Measurements from ENCODE around the gene SPOCK1.
"Not testable (repeated sequence)": the region's sequence is repeated elsewhere in the genome, so short reads cannot be mapped to it uniquely, and the experiment has no call there.

Gene SPOCK1

GRCh38 chr5:137393196-137393993 lies 105.7 kb downstream of the SPOCK1 start:
- no peak for DNase-seq

GRCh38 chr5:137392261-137392660 lies 106.9 kb downstream of the SPOCK1 start:
- DNase-seq = no peak

DNA sequence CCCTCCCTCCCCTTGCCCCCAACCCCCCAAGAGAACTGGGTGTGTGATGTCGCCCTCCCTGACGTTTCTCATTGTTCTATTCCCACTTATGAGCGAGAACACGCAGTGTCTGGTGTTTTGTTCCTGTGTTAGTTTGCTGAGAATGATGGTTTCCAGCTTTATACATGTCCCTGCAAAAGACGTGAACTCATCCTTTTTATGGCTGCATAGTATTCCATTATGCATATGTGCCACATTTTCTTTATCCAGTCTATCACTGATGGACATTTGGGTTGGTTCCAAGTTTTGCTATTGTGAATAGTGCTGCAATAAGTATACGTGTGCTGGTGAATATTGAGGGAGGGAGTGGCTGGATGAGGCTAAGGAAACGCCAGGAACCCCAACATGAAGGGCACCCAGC lies 108.1 kb downstream of the SPOCK1 start:
- DNase-seq = not testable (repeated sequence)

DNA sequence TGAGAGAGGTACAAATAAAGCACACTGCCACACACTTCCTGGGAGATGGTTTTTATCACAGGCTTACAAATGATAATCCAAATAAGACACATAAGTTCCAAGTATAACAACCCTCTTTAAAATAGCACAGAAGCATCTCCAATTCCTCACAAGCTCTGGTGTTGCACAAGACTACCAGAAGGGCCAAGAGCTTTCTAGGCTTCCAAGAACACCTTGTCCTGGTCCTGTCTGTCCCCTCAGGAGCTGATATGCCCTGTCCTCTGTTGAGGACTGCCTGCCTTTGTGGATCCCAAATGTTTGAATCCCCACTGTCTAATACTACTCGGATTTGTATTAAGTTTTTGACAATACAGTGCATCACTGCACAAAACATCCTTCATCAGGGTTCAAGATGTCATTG lies 110.1 kb downstream of the SPOCK1 start:
- DNase-seq = no peak

DNA sequence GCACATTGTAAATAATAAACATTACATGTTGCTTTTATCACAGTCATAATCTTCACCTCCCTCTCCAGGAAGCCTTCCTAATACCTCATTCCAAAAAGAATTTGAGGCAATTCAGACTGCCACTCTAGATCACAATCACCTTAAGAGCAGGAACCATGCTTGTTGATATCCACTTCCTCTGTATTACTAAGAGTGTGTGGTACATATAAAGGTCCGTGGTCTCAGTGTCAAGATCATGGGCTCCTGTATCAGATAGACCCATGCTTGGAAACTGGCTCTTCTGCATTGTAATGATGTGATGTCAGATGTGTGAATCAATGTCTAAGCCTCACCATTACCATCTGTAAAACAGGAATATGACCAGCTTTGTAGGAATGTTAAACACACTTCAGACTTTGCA lies 114.1 kb downstream of the SPOCK1 start:
- no peak for DNase-seq

- DNase-seq = no peak
Observed at GRCh38 chr5:137383909-137384308, 115.2 kb downstream of the SPOCK1 start.

DNA sequence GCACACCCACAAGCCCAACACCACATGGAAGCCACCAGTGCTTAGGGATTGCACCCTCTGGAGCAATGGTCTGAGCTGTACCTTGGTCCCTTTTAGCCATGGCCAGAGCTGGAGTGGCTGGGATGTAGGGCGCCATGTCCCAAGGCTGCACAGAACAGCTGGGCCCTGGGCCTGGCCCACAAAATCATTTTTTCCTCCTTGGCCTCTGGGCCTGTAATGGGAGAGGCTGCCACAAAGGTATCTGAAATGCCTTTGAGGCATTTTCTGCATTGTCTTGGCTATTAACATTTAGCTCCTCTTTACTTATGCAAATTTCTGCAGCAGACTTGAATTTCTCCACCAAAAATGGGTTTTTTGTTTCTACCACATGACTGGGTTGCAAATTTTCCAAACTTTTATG lies 117.6 kb downstream of the SPOCK1 start:
- DNase-seq = no peak

DNA sequence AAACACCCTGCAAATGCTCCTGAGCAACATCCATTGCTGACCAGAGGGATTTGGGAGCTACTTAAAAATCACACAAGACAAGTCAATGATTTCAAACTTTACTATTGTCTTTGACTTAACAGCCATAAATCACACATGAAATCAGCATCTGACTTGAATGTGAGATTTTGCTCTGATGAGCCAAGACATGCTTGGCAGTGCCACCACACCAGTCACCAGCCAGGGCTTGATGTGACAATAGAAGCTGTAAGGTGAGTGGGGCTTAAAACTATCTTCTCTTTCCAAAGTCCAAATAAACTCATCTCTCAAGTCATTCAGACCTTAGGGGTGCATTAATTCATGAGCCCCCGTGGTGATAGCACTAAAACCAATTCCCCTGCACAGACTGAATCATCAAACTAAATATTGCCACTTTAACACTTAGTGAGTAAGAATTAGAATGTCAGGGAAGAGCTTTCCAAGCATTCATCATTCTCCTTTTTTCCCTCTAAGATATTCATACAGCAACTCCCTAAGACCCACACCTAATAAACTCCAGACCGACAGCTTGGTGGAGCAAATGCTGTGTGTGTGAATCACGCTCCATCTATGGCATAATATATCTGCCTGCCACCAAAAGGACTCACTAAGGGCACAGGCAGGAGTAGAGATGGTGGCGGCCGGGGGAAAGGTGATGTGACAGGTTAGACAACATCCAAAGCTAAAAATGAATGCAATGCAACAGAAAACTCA lies 119.4 kb downstream of the SPOCK1 start:
- DNase-seq = no peak

DNA sequence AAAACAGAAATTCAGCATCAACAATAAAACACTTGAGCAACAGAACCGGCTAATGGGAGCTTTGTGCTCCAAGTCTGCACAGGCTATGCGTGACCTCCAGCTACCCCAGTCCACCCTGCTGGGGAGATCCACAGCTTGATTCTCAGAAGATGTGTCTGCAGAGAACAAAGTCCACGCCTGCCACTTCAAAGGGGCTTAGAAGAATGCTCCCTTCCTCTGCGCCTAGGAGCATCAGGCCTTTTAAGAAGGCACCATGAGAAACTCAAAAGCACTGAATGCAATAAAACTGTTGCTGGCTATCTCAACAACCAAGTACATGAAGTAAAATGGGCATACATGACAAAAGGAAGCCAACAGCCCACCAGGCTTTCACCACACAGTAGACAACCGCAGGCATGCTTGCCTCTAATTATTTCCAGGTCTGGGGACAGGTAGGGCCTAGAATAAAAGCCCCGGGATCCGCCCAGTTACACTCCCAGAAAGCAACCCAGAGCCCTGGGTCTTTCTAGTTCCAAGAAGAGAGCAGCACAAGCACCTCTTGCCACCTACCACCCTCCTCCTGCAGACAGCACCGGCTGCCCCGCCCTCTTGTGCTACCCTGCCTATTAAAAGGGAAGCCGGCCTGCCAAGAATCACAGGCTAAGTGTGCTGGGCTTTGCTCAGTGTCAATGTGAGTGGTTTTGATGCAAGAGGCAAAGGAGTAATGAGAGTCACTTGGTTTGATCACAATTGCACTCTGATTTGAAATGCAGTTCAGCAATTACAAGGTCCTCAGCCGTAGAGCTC lies 123.2 kb downstream of the SPOCK1 start:
- DNase-seq = peak in 1 of 2 experiments; percentile 14

DNA sequence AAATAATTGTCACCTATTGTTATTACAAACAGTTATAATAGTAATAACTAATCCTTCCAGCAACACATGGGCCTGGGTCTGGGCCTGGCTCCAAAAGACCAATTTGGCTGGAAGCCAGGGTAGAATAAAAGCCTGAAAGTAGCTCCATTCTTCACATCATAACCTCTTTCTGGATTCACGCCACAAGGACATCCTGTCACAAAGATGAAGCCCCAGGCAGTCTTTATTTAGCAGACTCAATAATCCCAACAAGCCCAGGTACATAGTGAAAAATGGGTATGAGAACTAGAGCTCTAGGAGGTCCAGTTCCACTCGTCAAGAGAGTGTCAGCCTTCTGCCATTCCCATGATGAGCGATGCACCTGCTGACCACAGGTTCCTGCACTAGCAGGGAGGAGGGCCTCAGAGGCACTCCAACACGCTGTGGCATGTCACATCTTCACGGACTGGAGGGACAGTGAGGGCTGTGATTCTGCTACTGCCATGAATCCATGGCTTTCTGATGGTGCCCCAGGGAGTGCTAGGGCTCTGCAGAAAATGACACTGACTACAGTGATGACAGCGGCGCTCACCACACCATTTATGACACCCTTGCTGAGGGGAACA lies 124.9 kb downstream of the SPOCK1 start:
- DNase-seq = peak; percentile 73 to 79

DNA sequence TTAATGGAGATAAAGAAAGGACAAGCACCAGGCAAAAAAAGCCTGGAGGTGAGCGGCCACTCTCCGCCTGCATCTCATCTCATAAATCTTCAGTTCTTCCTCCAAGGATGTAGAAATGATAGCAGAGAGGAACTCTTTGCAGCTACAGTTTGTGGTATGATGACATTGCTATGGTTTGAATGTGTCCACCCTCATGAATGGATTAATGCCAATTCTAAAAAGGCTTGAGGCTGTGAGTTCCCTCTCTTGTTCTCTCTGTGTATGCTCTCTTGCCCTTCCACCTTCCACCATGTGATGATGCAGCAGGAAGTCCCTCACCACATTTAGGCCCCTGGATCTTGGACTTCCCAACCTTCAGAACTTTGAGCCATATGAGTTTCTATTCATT lies 126.4 kb downstream of the SPOCK1 start:
- no peak for DNase-seq

GRCh38 chr5:137372016-137372772 lies 126.9 kb downstream of the SPOCK1 start:
- no peak for DNase-seq

- DNase-seq = no peak
Observed at GRCh38 chr5:137370096-137371071, 128.7 kb downstream of the SPOCK1 start.

DNA sequence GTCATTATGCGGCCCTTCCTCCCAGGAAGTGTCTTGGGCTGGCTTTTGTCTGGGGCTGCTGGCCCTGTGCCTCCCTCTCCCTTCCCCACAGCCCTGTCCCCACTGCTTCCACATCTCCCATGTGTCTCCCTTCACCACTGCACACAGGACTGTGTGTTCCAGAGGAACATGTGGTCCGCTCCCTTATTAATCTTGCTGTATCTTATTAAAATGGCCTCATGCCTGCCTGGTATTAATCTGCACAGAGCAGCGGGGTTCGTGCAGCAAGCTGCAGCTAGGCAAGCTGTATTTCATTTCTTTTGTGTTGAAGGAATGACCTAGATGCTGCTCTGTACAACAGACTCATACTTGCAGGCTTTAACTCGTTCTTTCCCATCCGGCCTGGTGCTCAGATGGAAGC lies 130.5 kb downstream of the SPOCK1 start:
- DNase-seq = no peak

- no peak for DNase-seq
Observed at GRCh38 chr5:137367951-137368350, 131.2 kb downstream of the SPOCK1 start.

GRCh38 chr5:137366526-137366925 lies 132.6 kb downstream of the SPOCK1 start:
- no peak for DNase-seq

DNA sequence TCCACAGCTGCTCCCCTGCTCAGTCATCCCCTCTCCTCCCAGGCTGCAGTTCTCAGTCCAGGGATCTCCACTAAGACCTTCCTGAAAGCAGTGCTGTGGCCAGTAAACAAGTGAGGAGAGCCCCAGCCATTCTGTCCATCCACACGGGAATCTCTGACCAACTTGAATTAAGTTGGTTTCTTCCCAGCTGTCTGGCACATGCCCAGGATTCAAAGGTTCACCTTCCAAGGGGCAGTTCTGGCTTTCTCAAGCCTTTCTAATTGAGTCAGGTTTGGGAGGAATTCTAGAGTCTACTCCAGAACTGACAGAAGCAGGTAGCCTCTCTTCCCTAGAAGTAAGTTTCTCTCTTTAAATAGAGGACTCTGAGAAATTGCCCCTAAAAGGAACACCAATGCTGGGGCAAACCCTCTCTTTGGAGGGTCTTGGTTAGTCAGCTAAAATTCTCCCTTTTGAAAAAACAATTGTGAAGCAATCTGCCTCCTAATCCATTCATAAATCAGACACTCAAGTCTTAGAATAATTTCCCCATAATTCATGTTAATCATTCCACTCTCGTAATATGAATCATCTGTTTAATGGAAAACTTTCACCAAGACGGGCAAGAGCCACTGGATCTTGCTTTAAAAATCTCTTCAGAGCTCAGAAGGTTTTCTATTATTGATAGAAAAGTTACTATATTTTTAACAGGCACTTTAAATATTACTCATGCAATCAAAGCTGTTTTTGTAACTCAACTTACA lies 133.8 kb downstream of the SPOCK1 start:
- DNase-seq = no peak

- no peak for DNase-seq
Observed at GRCh38 chr5:137361280-137361679, 137.8 kb downstream of the SPOCK1 start.

DNA sequence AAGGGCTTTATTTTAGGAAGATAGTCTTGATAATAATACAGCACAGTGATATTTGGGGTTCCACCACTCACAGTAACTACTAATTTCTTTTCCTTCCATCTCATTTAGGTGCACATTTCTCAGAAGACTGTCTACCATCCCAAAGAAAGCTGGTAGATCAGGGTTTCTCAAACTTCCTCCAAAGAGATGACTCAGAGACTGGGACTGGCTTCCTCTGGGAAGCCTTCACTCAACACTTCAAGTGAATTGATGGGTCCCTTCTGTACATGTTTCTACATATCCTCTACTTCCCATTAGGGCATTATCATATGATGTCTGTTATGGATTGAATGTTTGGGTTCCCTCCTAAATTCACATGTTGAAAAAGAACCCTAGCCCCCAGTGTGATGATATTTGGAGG lies 138.5 kb downstream of the SPOCK1 start:
- DNase-seq = no peak

DNA sequence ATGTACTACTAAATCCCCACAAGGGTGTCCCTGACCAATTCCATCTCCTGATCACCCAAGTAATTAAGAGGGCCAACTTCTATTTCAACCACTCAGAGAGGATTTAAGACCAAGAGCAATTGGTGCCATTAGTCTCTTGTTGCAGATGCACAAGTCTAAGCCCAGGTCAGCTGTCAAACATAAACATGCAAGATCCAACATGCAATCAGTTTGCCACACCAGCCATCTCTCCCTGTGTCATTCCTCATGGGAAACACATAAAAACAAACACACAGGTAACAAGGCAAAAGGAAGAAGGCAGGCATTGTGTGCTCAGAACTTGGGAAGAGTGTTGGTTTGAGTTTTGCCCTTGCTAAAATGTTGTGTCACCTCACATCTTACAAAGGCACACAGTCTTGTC lies 139.2 kb downstream of the SPOCK1 start:
- DNase-seq = no peak
